GM12878 (cell line): Measurements from ENCODE around the gene SEM1. TPM values are rescaled to one million over a fixed set of nuclear protein-coding genes. Genes with fewer than 3 reads are reported as not detected.

Experiments
- ATAC-seq: fragments of 200-7000 bp; cut with Tn5 transposase; 3 replicates; pipeline ENCODE4 v1.9.1; 2020; ENCODE audit warnings: mild to moderate bottlenecking, moderate library complexity
- BruUV-seq: library from RNA; stranded (reverse); fragments of 400-500 nt; replicated peaks from 2 replicates; lab custom pipeline; 2021; lab: Mats Ljungman, UMichigan
- CTCF ChIA-PET: fragments of 300-600 bp; sonication (Branson Sonifier 250); formaldehyde crosslinking; extraction: SDS; loops from one replicate; lab custom pipeline; 2021; ENCODE audit warnings: inconsistent platforms; lab: Yijun Ruan, JAX
- POLR2A ChIA-PET: fragments of 350-600 bp; formaldehyde crosslinking; extraction: SDS; loops from one replicate; lab custom pipeline; 2021; ENCODE audit warnings: inconsistent platforms; lab: Charles Lee
- RAD21 ChIA-PET: fragments of 300-600 bp; sonication (Branson Sonifier 250); formaldehyde crosslinking; loops from one replicate; lab custom pipeline; 2023; ENCODE audit warnings: antibody characterized with exemption; ENCODE audit not compliant: unreplicated experiment; lab: Charles Lee
- SMC1A ChIA-PET: fragments of 300-600 bp; sonication (Branson Sonifier 250); formaldehyde crosslinking; loops from one replicate; lab custom pipeline; 2023; ENCODE audit not compliant: unreplicated experiment, uncharacterized antibody; lab: Charles Lee
- DNase-seq: peaks from one replicate; pipeline ENCODE4 v3.0.0-alpha.2; 2011; ENCODE audit warnings: low read depth, low spot score
- FAIRE-seq: peaks from 3 replicates; lab custom pipeline; 2011; peaks lifted over from hg19 to GRCh38; lab: Jason Lieb, UNC
- H2AFZ ChIP-seq: 2 replicates; pipeline ENCODE4 v1.6.0; 2011; ENCODE audit warnings: low read depth, low read length, control low read depth; ENCODE audit not compliant: control insufficient read depth
- H3K27ac ChIP-seq: 2 replicates; pipeline ENCODE4 v1.5.1; 2011; ENCODE audit warnings: control low read depth; ENCODE audit not compliant: control insufficient read depth, insufficient read depth
- H3K27me3 ChIP-seq, 2 experiments: replicated peaks in 1 of 2; 2 replicates each; pipeline versions ENCODE4 v1.6.0 to v1.6.1; 2011; ENCODE audit warnings: low read length in 1 of 2; ENCODE audit not compliant: control insufficient read depth in 2 of 2, insufficient read depth in 2 of 2
- H3K36me3 ChIP-seq, 2 experiments: 2 replicates each; pipeline ENCODE4 v1.5.1; 2011; ENCODE audit warnings: low read length in 1 of 2; ENCODE audit not compliant: control insufficient read depth in 2 of 2, insufficient read depth in 2 of 2
- H3K4me1 ChIP-seq: 2 replicates; pipeline ENCODE4 v1.6.1; 2011; ENCODE audit warnings: mild to moderate bottlenecking, low read length, moderate library complexity, mixed read lengths; ENCODE audit not compliant: control insufficient read depth, insufficient read depth
- H3K4me2 ChIP-seq: 2 replicates; pipeline ENCODE4 v1.6.0; 2011; ENCODE audit warnings: control low read depth; ENCODE audit not compliant: control insufficient read depth, insufficient read depth
- H3K4me3 ChIP-seq: fragments of 200-600 bp; sonication (generic); 2 replicates; pipeline ENCODE4 v1.5.1; 2016
- H3K79me2 ChIP-seq: 2 replicates; pipeline ENCODE4 v1.6.0; 2011; ENCODE audit warnings: low read length; ENCODE audit not compliant: control insufficient read depth, insufficient read depth
- H3K9ac ChIP-seq: 2 replicates; pipeline ENCODE4 v1.8.0; 2011; ENCODE audit warnings: low read length, control low read depth, mixed read lengths; ENCODE audit not compliant: control insufficient read depth, insufficient read depth
- H3K9me3 ChIP-seq: replicated peaks from 3 replicates; pipeline ENCODE4 v1.5.1; 2011; ENCODE audit warnings: mild to moderate bottlenecking, low read length; ENCODE audit not compliant: control insufficient read depth, insufficient read depth
- H4K20me1 ChIP-seq: 2 replicates; pipeline ENCODE4 v1.6.0; 2011; ENCODE audit not compliant: control insufficient read depth, insufficient read depth
- BCL3 ChIP-seq: IDR thresholded peaks from 2 replicates; pipeline ENCODE4 v1.6.1; 2011; ENCODE audit warnings: borderline replicate concordance, low read depth, mild to moderate bottlenecking, moderate library complexity, low read length; ENCODE audit not compliant: insufficient read depth, poor library complexity, severe bottlenecking
- CUX1 ChIP-seq: IDR thresholded peaks from 2 replicates; pipeline ENCODE4 v1.6.1; 2012; ENCODE audit warnings: improper control_type of control experiment, low read depth, low read length; ENCODE audit not compliant: insufficient replicate concordance
- GABPA ChIP-seq: IDR thresholded peaks from 2 replicates; pipeline ENCODE4 v1.6.1; 2014; ENCODE audit warnings: antibody characterized with exemption, low read depth, mild to moderate bottlenecking, inconsistent platforms
- HDAC6 ChIP-seq: fragments of 200-600 bp; sonication (generic); IDR thresholded peaks from one replicate; pipeline ENCODE4 v1.8.0; 2017; ENCODE audit warnings: antibody characterized with exemption; ENCODE audit not compliant: unreplicated experiment
- HDGF ChIP-seq: fragments of 450-650 bp; IDR thresholded peaks from 2 replicates; pipeline ENCODE4 v1.6.1; 2016; ENCODE audit warnings: antibody characterized with exemption
- HSF1 ChIP-seq: fragments of 150-350 bp; IDR thresholded peaks from 2 replicates; pipeline ENCODE4 v1.6.1; 2014; ENCODE audit warnings: mild to moderate bottlenecking, low read depth, low read length
- SPI1 ChIP-seq: IDR thresholded peaks from 2 replicates; pipeline ENCODE4 v1.6.1; 2011; ENCODE audit warnings: low read depth, mild to moderate bottlenecking, low read length, moderate library complexity, borderline replicate concordance; ENCODE audit not compliant: insufficient read depth
- STAT1 ChIP-seq: fragments of 450-650 bp; conservative IDR thresholded peaks from 2 replicates; pipeline ENCODE4 v1.6.1; 2014; ENCODE audit warnings: antibody characterized with exemption, mild to moderate bottlenecking
- TARDBP ChIP-seq: IDR thresholded peaks from 2 replicates; pipeline ENCODE4 v1.6.1; 2016; ENCODE audit warnings: borderline replicate concordance
- YY1 ChIP-seq: IDR thresholded peaks from 2 replicates; pipeline ENCODE4 v1.6.1; 2011; ENCODE audit warnings: low read depth, mild to moderate bottlenecking, low read length
- ZBTB33 ChIP-seq: fragments of 450-650 bp; IDR thresholded peaks from 2 replicates; pipeline ENCODE4 v1.6.1; 2017; ENCODE audit warnings: mild to moderate bottlenecking
- WGBS: methylation state at CpG from one replicate; pipeline ENCODE4 v1.1.6; 2016; ENCODE audit warnings: low lambda C conversion rate; ENCODE audit not compliant: insufficient replicate concordance, insufficient coverage; ENCODE audit errors: missing lambda C conversion rate; 5-methylcytosine and 5-hydroxymethylcytosine counted together
- in situ Hi-C: fragments of 300-500 bp; cut with MboI; formaldehyde crosslinking; loops from 9 replicates; pipeline ENCODE4 v1.14.3; 2018; ENCODE audit warnings: mixed read lengths
- intact Hi-C: fragments of 100-400 bp; cut with micrococcal nuclease; formaldehyde crosslinking; loops from one replicate; pipeline ENCODE4 v1.14.2; 2022; ENCODE audit not compliant: unreplicated experiment
- polyA plus RNA-seq, 11 experiments: library from polyadenylated mRNA; depleted of rRNA in 4 of 11; unstranded in 6 of 11; stranded (reverse) in 5 of 11; fragments of >200 nt; fragmentation: Nextera tagmentation in 4 of 11; fragmentation: Illumina TruSeq in 1 of 11; extraction: Ambion mirVana in 4 of 11; extraction: Trizol in 1 of 11; gene quantifications; 1 replicate in 1 of 11; 2 replicates in 10 of 11; pipeline versions ENCODE4 v1.2.1 to v1.2.3, GENCODE V29; 2011 to 2016; ENCODE audit warnings: inconsistent platforms in 2 of 11, missing spikeins in 2 of 11, low read depth in 1 of 11
- total RNA-seq, 4 experiments: library from RNA; depleted of rRNA in 3 of 4; stranded (reverse); fragments of >200 nt in 3 of 4; fragmentation: Illumina TruSeq in 1 of 4; extraction: Trizol in 1 of 4; gene quantifications; 2 replicates each; pipeline versions ENCODE4 v1.2.1 to v1.2.3, GENCODE V29; 2013 to 2021

SEM1 gene
- total and polyA plus RNA-seq, 10 of the 15 experiments (the other 5 are each of a cell fraction or from before 2014, with no cell fraction given) = 44.6 to 606 (median 356) TPM

- TF ChIP-seq CUX1 = no peak
- no peak for TF ChIP-seq TARDBP
- TF ChIP-seq ZBTB33 = no peak
- no peak for TF ChIP-seq HDGF
Observed at GRCh38 chr7:96727534-96728088, 18.0 kb upstream of the SEM1 start (continued).

GRCh38 chr7:96723622-96724021 lies 14.0 kb upstream of the SEM1 start:
- Histone ChIP-seq H3K9me3 (no peaks in the 10 kb centered on the region), H3K4me3 (no peak overlapping the region), H3K79me2 (no peaks in the 10 kb centered on the region), H3K9ac (no peak overlapping the region), H3K27ac (no peak overlapping the region), H3K4me1 (no peaks in the 10 kb centered on the region), H3K27me3 (no peaks in the 10 kb centered on the region), H3K36me3 (no peaks in the 10 kb centered on the region), H2AFZ (no peak overlapping the region), H3K4me2 (no peak overlapping the region), H4K20me1 (no peaks in the 10 kb centered on the region)
- SMC1A ChIA-PET = no interaction called here
- ATAC-seq (no peak), FAIRE-seq (no peak), DNase-seq (no peak)
- in situ Hi-C loops (no loop called here), intact Hi-C loops (no loop called here)
- RAD21 ChIA-PET = no interaction called here
- POLR2A ChIA-PET = no interaction called here
- BruUV-seq = no TSS peak
- WGBS = 29% methylated on average over 4 of the region's 4 CpGs
- TF ChIP-seq YY1 (no peak), GABPA (no peak), HSF1 (no peak), HDAC6 (no peak), STAT1 (no peak), BCL3 (no peak), SPI1 (no peak)
- CTCF ChIA-PET = no interaction called here
